Measurements from ENCODE around the gene PHLPP2.

DNA sequence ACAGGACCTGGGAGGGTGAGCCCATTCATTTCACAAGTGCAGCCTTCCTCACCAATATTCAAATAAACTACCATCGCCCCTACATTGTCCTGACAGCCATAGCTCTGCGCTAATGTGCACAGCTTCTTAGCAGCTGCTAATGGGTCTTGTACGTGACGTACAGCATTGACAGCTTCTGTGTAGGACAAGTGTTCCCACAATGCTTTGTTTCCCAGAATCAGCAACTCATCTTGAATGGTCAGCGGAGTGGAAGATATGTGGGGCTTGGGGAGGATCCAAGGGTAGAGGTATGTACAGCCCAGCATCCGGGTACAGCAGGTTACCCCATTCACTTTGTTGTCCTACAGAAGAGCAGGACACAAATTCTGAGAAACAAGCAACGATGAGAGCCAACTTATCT is 74.8 kb downstream of the PHLPP2 start:
- TF ChIP-seq CTCF (IDR thresholded peaks at IDR 0.05) (no peak), POLR2A (IDR thresholded peaks at IDR 0.05) (no peak)
